Mesendoderm (in vitro differentiated cells): ENCODE measurements around the gene NAALAD2. TPM values are rescaled to one million over a fixed set of nuclear protein-coding genes. Genes with fewer than 3 reads are reported as not detected.

ENCODE experiments used
- DNase-seq: peaks from one replicate; pipeline ENCODE4 v3.0.0; 2013
- H2AK5ac ChIP-seq: 2 replicates; pipeline ENCODE4 v1.6.1; 2013; ENCODE audit warnings: low read length, inconsistent platforms
- H2BK120ac ChIP-seq: 2 replicates; pipeline ENCODE4 v1.6.1; 2013; ENCODE audit warnings: low read depth, mild to moderate bottlenecking, low read length, moderate library complexity, mixed read lengths
- H2BK15ac ChIP-seq: replicated peaks from 2 replicates; pipeline ENCODE4 v1.6.1; 2013; ENCODE audit warnings: low read depth, mild to moderate bottlenecking, moderate library complexity
- H2BK5ac ChIP-seq: 2 replicates; pipeline ENCODE4 v1.6.1; 2013; ENCODE audit warnings: low read length, inconsistent platforms
- H3K18ac ChIP-seq: 2 replicates; pipeline ENCODE4 v1.6.1; 2013; ENCODE audit warnings: mild to moderate bottlenecking, low read length, mixed read lengths
- H3K23ac ChIP-seq: one replicate; pipeline ENCODE4 v1.6.1; 2013; ENCODE audit warnings: low read length
- H3K27ac ChIP-seq: 2 replicates; pipeline ENCODE4 v1.5.1; 2013; ENCODE audit warnings: low read depth, mild to moderate bottlenecking, inconsistent platforms, low read length, moderate library complexity
- H3K27me3 ChIP-seq: 2 replicates; pipeline ENCODE4 v1.6.1; 2013; ENCODE audit warnings: low read length, control low read depth, mild to moderate bottlenecking, inconsistent platforms; ENCODE audit not compliant: insufficient read depth, poor library complexity
- H3K36me3 ChIP-seq: 2 replicates; pipeline ENCODE4 v1.6.1; 2013; ENCODE audit warnings: low read length, inconsistent platforms; ENCODE audit not compliant: control insufficient read depth, insufficient read depth
- H3K4ac ChIP-seq: one replicate; pipeline ENCODE4 v1.6.1; 2013; ENCODE audit warnings: low read depth, mild to moderate bottlenecking, low read length, moderate library complexity
- H3K4me1 ChIP-seq: 2 replicates; pipeline ENCODE4 v1.6.1; 2013; ENCODE audit warnings: low read depth, low read length, inconsistent platforms; ENCODE audit not compliant: control insufficient read depth
- H3K4me2 ChIP-seq: 2 replicates; pipeline ENCODE4 v1.6.1; 2013; ENCODE audit warnings: low read length
- H3K4me3 ChIP-seq: 2 replicates; pipeline ENCODE4 v1.5.1; 2013; ENCODE audit warnings: mild to moderate bottlenecking, low read length
- H3K56ac ChIP-seq: one replicate; pipeline ENCODE4 v1.6.1; 2013; ENCODE audit warnings: low read length
- H3K79me1 ChIP-seq: 2 replicates; pipeline ENCODE4 v1.6.1; 2013; ENCODE audit warnings: low read length, inconsistent platforms
- H3K79me2 ChIP-seq: 2 replicates; pipeline ENCODE4 v1.6.1; 2013; ENCODE audit warnings: mild to moderate bottlenecking, low read length; ENCODE audit not compliant: control insufficient read depth, insufficient read depth
- H3K9ac ChIP-seq: 2 replicates; pipeline ENCODE4 v1.6.1; 2013; ENCODE audit warnings: low read length, inconsistent platforms
- H4K5ac ChIP-seq: one replicate; pipeline ENCODE4 v1.6.1; 2013; ENCODE audit warnings: low read length
- H4K8ac ChIP-seq: one replicate; pipeline ENCODE4 v1.6.1; 2013; ENCODE audit warnings: low read depth, mild to moderate bottlenecking, control low read depth, low read length, moderate library complexity
- WGBS: extraction: QIAGEN DNeasy Blood & Tissue Kit; methylation state at CpG from one replicate; pipeline ENCODE4 v1.1.7; 2013; ENCODE audit warnings: low lambda C conversion rate, missing lambda C conversion rate; ENCODE audit not compliant: insufficient coverage; ENCODE audit errors: extremely low coverage; 5-methylcytosine and 5-hydroxymethylcytosine counted together
- small RNA-seq: library from polyadenylated mRNA; stranded (forward); fragments of <200 nt; extraction: miRNeasy Mini kit (QIAGEN cat#:217004); gene quantifications from one replicate; pipeline ENCODE3, GENCODE V24; 2013; ENCODE audit not compliant: insufficient read depth

Gene NAALAD2

DNA sequence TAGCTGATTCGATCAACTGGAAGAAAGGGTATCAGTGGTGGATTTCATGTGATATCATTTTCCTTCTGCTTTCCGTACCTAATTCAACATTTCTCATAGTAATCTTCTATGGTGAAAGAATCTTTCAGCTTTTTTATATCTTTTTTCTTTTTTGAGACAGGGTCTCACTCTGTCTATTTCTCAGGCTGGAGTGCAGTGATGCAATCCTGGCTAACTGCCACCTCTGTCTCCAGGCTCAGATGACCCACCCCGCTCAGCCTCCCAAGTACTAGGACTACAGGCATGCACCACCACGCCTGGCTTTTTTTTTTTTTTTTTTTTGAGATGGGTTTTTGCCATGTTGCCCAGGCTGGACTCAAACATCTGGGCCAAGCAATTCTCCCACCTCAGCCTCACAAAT lies 107.0 kb downstream of the NAALAD2 start:
- Histone ChIP-seq H3K56ac (no peak overlapping the region), H3K4me3 (no peak overlapping the region), H3K4me2 (no peak overlapping the region), H3K79me2 (no peaks in the 10 kb centered on the region), H3K27me3 (no peaks in the 10 kb centered on the region), H3K18ac (no peak overlapping the region), H3K23ac (no peak overlapping the region), H2BK5ac (no peak overlapping the region), H4K5ac (no peak overlapping the region), H3K79me1 (no peaks in the 10 kb centered on the region), H2BK120ac (no peak overlapping the region), H3K36me3 (no peaks in the 10 kb centered on the region), H3K4ac (no peak overlapping the region), H4K8ac (no peak overlapping the region), H2AK5ac (no peak overlapping the region), H3K4me1 (peaks cover 1% of the 10 kb centered on the region), H2BK15ac (no peak overlapping the region), H3K27ac (no peak overlapping the region), H3K9ac (no peak overlapping the region)
- no CpG with 5 or more reads among the region's 4 CpGs for WGBS
- no peak for DNase-seq

Small RNA genes within 50 kb of the gene (small RNA-seq; reads per million reads assigned to genes)
- not detected for gene RF00275
